ENCODE results near the gene FCN2. TPM values are rescaled to one million over a fixed set of nuclear protein-coding genes. Genes with fewer than 3 reads are reported as not detected.

Gene FCN2
- total RNA-seq, 1 donor: not detected

DNA sequence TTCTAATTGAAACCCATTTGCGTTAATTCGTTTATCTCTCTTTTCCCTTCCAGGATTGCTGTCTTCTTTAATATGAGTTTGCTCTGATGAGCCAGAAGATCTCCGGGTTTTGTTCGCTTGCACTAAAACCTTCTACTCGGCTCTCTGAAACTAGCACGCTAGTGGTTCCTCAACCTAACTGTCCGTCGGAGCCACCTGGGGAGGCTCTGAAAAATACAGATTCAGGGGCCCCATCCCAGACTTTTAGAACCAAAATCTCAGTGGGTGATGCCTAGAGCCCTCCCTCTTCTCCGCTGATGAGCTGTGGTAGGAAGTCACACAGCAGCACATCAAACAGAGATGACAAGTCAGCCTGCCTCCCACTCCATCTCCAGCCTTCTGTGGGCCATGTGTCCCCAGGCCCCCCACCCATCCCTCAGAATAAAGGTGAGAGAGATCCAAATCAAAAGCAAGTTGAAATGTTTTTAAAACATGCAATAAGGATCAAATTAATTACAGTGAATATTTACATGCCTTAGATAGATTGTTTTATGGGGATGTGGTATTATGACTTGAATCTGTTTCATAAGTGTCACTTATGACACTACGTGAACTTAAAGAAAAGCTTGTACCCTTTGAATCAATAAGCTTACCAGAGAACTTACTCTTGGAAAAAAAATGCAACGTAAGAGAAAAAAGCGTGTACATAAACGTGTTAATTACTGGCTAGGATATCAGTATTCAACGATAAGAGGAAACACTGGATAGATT is 16.4 kb downstream of the FCN2 start:
- DNase-seq (ENCODE audit: low read depth): no peak
- no peak overlapping the region for H3K4me3 ChIP-seq (ENCODE audit: low read depth, low read length)
- TF ChIP-seq CTCF (IDR thresholded peaks at IDR 0.05; ENCODE audit: insufficient read depth, low read depth, low read length): no peak

- TF ChIP-seq CTCF (IDR thresholded peaks at IDR 0.05; ENCODE audit: insufficient read depth, low read depth, low read length): no peak
- H3K4me3 ChIP-seq (ENCODE audit: low read depth, low read length): no peak overlapping the region
- DNase-seq (ENCODE audit: low read depth): no peak
Measured at GRCh38 chr9:134897584-134898170, 17.1 kb downstream of the FCN2 start.

DNA sequence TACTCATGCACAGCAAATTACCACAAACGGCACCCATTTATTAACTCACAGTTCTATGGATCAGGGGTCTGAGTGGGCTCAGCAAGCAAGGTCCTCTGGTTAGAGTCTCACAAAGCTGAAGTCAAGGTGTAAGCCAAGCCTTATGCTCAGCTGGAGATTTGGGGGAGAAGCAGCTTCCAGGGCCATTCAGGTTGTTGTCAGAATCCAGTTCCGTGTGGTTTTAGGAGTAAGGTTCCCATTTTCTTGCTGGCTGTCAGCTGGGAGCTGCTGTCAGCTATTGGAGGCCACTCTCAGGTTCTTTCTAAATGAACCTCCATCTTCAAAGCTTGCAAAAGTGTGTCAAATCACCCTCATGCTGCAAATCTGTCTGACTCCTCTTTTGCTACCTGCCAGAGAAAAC is 17.7 kb downstream of the FCN2 start:
- H3K4me3 ChIP-seq (ENCODE audit: low read depth, low read length): no peak overlapping the region
- no peak for TF ChIP-seq CTCF (IDR thresholded peaks at IDR 0.05; ENCODE audit: insufficient read depth, low read depth, low read length)
- no peak for DNase-seq (ENCODE audit: low read depth)

DNA sequence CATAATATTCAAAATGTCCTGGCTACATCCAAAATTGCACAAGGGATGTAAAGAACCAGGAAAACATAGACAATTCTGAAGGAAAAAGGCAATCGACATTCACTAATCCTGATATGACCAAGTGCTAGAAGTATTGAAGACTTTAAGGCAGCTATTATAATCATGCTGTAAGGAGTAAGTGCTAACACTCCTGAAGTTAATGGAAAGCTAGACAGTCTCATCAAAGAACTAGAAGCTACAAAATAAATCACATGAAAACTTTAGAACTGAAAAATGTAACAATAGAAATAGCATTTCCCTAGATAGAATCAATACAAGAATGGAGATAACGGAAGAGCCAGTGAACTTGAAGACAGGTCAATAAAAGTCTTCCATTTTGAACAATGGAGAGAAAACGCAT is 18.6 kb downstream of the FCN2 start:
- DNase-seq (ENCODE audit: low read depth): no peak
- H3K4me3 ChIP-seq (ENCODE audit: low read depth, low read length): no peak overlapping the region
- TF ChIP-seq CTCF (IDR thresholded peaks at IDR 0.05; ENCODE audit: insufficient read depth, low read depth, low read length): no peak

GRCh38 chr9:134899818-134900217 is 19.2 kb downstream of the FCN2 start:
- H3K4me3 ChIP-seq (ENCODE audit: low read depth, low read length): no peak overlapping the region
- no peak for DNase-seq (ENCODE audit: low read depth)
- TF ChIP-seq CTCF (IDR thresholded peaks at IDR 0.05; ENCODE audit: insufficient read depth, low read depth, low read length): no peak

DNA sequence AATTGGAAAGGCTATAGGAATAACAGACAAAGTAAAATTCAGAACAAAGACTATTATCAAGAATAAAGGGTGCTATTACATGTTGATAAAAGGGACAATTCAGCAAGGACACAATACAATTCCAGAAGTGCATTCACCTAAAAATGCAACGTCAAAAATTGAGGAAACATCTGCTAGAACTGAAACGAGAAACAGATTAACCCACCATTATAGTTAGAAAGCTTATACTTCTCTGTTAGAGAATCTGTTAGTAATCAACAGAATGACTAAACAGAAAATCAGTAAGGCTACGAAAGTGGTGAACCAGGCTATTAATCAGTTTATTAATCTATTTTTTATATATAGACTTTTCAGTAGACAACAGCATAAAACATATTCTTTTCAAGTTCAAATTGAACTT is 22.3 kb downstream of the FCN2 start:
- H3K4me3 ChIP-seq (ENCODE audit: low read depth, low read length): no peak overlapping the region
- no peak for DNase-seq (ENCODE audit: low read depth)
- no peak for TF ChIP-seq CTCF (IDR thresholded peaks at IDR 0.05; ENCODE audit: insufficient read depth, low read depth, low read length)
